HAP-1 (cell line): ENCODE data around the gene PLCB1.

Source experiments
- DNase-seq, 2 experiments: peaks; one replicate each; pipeline ENCODE4 v3.0.0-alpha.2; 2016 to 2020; ENCODE audit warnings: low spot score in 2 of 2
- H3K27me3 ChIP-seq: fragments of 250-450 bp; sonication (Bioruptor Pico); 2 replicates; pipeline ENCODE4 v1.5.1; 2020; ENCODE audit warnings: low read depth, mild to moderate bottlenecking, moderate library complexity
- H3K36me3 ChIP-seq: fragments of 250-450 bp; sonication (Bioruptor Pico); replicated peaks from 2 replicates; pipeline ENCODE4 v1.5.1; 2020; ENCODE audit warnings: mild to moderate bottlenecking
- H3K4me1 ChIP-seq: fragments of 250-450 bp; sonication (Bioruptor Pico); 2 replicates; pipeline ENCODE4 v1.5.1; 2020; ENCODE audit warnings: mild to moderate bottlenecking
- H3K4me3 ChIP-seq: fragments of 250-450 bp; sonication (Bioruptor Pico); 2 replicates; pipeline ENCODE4 v1.5.1; 2020; ENCODE audit warnings: mild to moderate bottlenecking, moderate library complexity
- H3K9me3 ChIP-seq: fragments of 250-450 bp; sonication (Bioruptor Pico); 2 replicates; pipeline ENCODE4 v1.5.1; 2020; ENCODE audit warnings: mild to moderate bottlenecking, moderate library complexity
- in situ Hi-C: fragments of 300-500 bp; cut with MboI; formaldehyde crosslinking; loops from 3 replicates; pipeline ENCODE4 v1.14.3; 2020; ENCODE audit warnings: low sequenced_read_pairs, inconsistent platforms, mixed read lengths

PLCB1 gene

GRCh38 chr20:8304124-8304816 lies 172.2 kb downstream of the PLCB1 start:
- no peaks in the 10 kb centered on the region for H3K36me3 ChIP-seq
- no peak overlapping the region for H3K4me3 ChIP-seq
- peak; percentile 78 to 90 for DNase-seq
- H3K9me3 ChIP-seq: no peaks in the 10 kb centered on the region
- in situ Hi-C loops: no loop called here
- peaks cover 35% of the 10 kb centered on the region for H3K4me1 ChIP-seq
- no peaks in the 10 kb centered on the region for H3K27me3 ChIP-seq

- Histone ChIP-seq H3K4me3 (no peak overlapping the region), H3K9me3 (no peaks in the 10 kb centered on the region), H3K27me3 (no peaks in the 10 kb centered on the region), H3K4me1 (peaks cover 41% of the 10 kb centered on the region), H3K36me3 (no peaks in the 10 kb centered on the region)
- in situ Hi-C loops: no loop called here
- peak; percentile 32 to 78 for DNase-seq
These were observed 173.4 kb downstream of the PLCB1 start for GRCh38 chr20:8305449-8305978.

DNA sequence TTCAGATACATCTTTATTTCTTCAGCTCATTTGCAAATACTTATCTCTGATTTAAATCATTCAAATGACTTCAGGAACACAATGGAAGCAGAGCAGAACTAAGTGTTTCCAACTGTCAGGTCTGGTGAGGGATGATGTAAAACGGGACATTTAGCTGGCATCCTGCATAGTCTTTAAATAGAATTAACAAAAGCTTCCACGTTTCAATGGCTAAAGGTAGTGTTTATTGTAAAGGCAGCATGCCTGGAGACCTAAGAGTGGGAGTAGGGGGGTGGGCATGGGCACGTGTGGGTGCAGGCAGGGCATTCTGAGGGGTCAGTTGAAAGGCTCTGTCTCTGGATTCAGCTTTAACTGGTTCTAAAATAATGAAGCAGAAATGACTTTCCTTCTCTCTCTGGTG lies 174.9 kb downstream of the PLCB1 start:
- Histone ChIP-seq H3K4me3 (no peak overlapping the region), H3K9me3 (no peaks in the 10 kb centered on the region), H3K27me3 (no peaks in the 10 kb centered on the region), H3K36me3 (no peaks in the 10 kb centered on the region), H3K4me1 (peaks cover 44% of the 10 kb centered on the region)
- no peak for DNase-seq
- in situ Hi-C loops: no loop called here

DNA sequence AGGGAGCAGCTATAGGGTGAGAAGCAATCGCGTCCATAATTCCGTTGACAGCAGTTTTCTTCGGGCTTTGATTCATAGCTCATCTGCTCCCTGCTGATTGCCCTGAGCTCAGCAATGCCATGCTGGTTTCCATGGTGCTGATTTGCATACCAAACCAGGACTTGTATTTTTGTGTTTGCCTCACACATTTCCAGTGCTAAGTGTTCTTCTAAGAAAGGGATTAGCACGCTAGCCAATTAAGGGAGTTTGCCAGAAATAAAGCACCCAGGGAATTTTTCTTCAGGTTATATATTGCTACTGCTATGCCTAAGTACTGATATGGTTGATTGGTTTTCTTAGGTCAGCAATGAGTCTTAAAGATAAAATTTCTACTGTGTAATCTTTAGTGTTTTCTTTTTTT lies 177.6 kb downstream of the PLCB1 start:
- Histone ChIP-seq H3K4me3 (no peak overlapping the region), H3K9me3 (no peaks in the 10 kb centered on the region), H3K27me3 (no peaks in the 10 kb centered on the region), H3K36me3 (no peaks in the 10 kb centered on the region), H3K4me1 (peaks cover 29% of the 10 kb centered on the region)
- DNase-seq: peak; percentile 82 to 91
- in situ Hi-C loops: no loop called here

- Histone ChIP-seq H3K9me3 (no peaks in the 10 kb centered on the region), H3K4me1 (peaks cover 22% of the 10 kb centered on the region), H3K4me3 (no peak overlapping the region), H3K27me3 (no peaks in the 10 kb centered on the region), H3K36me3 (no peaks in the 10 kb centered on the region)
- no peak for DNase-seq
- in situ Hi-C loops: no loop called here
These were observed 178.6 kb downstream of the PLCB1 start for GRCh38 chr20:8310618-8311017.

DNA sequence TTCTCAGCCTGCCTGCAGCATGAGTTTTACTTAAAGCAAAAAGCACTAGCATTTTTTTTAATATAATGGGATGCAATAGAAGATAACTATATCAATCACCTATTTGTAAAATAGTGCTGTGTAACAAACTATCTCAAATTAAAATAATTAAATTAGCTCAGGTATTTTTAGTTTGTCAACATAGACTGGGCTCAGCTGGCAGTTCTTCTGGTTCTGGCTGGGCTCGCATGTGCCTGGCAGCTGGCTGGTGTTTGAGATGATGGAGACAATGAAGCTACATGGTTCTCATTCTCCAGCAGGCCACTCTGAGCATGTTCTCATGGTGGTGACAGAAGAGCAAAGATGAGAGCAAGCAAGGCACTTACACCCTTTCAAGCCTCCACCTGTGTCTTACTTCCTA lies 181.0 kb downstream of the PLCB1 start:
- in situ Hi-C loops: no loop called here
- Histone ChIP-seq H3K4me3 (no peak overlapping the region), H3K4me1 (peaks cover 23% of the 10 kb centered on the region), H3K27me3 (no peaks in the 10 kb centered on the region), H3K36me3 (no peaks in the 10 kb centered on the region), H3K9me3 (no peaks in the 10 kb centered on the region)
- DNase-seq: no peak

DNA sequence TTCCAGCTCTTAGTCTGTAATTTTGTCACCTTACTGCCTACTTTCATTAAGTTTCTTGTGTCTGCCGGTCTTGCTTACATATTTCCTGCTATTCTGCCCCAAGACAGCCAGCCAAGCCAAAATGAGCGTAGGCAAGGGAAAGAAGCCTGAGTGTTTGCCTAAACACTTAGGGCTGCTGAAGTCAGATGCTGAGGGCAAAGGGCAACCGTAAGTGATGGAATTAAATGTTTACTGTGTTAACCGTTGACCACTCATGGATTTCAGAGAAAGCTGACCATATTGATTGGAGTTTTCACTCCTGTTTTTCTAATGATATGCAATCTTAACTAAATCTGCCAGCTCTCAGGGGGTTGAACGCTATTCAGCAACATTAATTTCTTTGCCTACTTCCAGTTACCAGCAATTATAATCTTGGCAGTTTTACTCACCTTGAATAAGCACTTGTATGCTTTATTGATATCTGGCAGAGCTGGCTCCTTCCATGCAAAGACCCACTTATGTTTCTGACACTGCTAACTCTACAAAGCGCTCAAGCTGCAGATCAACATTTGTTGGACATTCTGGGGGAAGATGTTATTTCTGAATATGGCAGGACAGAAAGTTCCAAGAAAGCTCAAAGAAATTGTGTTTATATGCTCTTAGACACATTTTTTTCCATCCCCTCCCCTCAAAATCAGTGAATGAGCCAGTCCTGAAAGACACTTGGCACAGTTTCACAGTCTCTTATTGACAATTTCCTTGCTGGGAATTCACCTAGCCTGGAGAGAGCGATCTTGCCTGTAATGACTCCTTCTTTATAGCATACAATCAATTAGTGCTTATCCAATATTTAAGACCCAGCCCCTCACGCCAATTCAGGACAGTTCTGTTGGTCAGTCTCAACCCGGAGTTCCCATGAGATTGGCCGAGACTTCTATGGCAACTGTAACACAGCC lies 183.8 kb downstream of the PLCB1 start:
- DNase-seq: no peak
- peaks cover 8% of the 10 kb centered on the region for H3K4me1 ChIP-seq
- H3K36me3 ChIP-seq: no peaks in the 10 kb centered on the region
- no peaks in the 10 kb centered on the region for H3K27me3 ChIP-seq
- H3K9me3 ChIP-seq: no peaks in the 10 kb centered on the region
- in situ Hi-C loops: no loop called here
- no peak overlapping the region for H3K4me3 ChIP-seq

DNA sequence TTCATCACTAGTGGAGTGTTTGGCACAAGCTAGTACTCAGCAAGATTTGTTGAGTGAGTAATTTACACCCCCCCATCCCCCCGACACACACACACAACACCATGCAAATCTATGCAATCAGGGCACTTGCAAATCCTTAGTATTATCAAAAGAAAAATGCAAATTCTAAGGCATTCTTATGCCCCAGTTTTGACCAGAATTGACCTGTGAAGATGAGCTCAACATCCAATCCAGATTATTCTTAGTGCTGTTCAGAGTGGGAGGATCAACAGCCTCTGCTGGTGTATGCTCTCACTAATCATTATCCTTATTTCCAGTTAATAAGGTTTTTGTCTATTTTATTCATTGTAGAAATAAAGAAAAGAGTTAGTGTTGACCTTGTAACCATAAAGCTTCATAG lies 185.4 kb downstream of the PLCB1 start:
- Histone ChIP-seq H3K4me1 (peaks cover 8% of the 10 kb centered on the region), H3K36me3 (no peaks in the 10 kb centered on the region), H3K27me3 (no peaks in the 10 kb centered on the region), H3K9me3 (no peaks in the 10 kb centered on the region), H3K4me3 (no peak overlapping the region)
- no peak for DNase-seq
- in situ Hi-C loops: no loop called here

DNA sequence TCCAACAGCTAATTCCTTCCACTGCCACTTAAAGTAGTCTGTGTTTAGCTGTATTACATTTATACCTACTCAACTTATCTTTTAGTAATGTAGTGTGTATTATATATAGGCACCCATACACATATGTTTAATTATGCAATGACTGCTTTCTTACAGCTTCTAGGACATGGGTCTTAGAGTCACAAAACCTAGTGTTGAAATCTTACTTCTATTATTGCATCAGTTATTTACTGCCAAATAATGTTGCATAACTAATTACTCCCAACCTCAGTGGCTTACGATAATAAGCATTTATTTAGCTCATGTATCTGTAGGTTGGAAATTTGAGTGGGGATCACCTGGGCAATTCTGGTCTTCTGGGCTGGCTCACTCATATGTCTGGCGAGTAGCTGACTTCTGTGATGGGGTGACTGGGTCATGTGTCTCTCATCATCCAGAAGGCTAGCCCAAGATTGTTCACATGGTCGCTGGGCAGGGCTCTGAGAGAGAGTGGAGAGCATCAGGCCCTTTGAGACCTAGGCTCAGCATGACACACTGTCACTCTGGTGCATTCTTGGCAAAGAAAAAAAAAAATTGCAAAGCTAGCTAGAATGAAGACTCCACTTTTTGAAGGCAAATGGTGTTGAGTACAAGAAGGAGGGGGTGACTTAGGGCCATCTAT lies 187.0 kb downstream of the PLCB1 start:
- H3K4me3 ChIP-seq: no peak overlapping the region
- no peaks in the 10 kb centered on the region for H3K27me3 ChIP-seq
- no peaks in the 10 kb centered on the region for H3K9me3 ChIP-seq
- DNase-seq: no peak
- peaks cover 8% of the 10 kb centered on the region for H3K4me1 ChIP-seq
- in situ Hi-C loops: no loop called here
- H3K36me3 ChIP-seq: no peaks in the 10 kb centered on the region

GRCh38 chr20:8320306-8320705 lies 188.2 kb downstream of the PLCB1 start:
- no peak for DNase-seq
- in situ Hi-C loops: no loop called here
- Histone ChIP-seq H3K4me1 (peaks cover 8% of the 10 kb centered on the region), H3K36me3 (no peaks in the 10 kb centered on the region), H3K27me3 (no peaks in the 10 kb centered on the region), H3K4me3 (no peak overlapping the region), H3K9me3 (no peaks in the 10 kb centered on the region)

GRCh38 chr20:8321001-8321400 lies 188.9 kb downstream of the PLCB1 start:
- no peak overlapping the region for H3K4me3 ChIP-seq
- in situ Hi-C loops: no loop called here

DNA sequence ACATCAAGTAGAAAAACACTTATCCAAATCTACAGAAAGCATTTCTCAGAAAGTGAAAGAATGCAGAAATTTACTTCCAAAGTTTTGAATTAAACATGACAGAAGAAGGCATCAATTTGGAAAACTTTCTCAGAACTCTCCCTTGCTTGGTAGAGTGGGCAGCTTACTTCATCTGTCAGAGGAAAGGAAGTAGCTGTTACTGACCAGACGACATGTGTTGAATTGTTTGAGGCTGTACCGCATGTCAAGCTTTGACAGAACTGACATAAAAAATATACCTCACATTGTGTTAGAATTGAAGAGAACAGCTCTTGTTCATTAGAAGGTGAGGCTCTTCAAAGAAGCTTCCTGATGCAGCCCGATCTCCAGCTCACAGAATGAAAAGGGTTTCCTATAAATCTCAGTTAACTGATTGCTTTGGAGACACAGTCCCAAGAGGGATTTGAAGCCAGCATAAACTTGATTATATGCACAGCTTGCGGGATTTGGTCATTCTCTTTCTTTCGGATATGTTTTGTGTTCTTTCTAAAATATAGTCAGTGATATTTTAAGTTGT lies 190.7 kb downstream of the PLCB1 start:
- Histone ChIP-seq H3K36me3 (no peaks in the 10 kb centered on the region), H3K4me3 (no peak overlapping the region), H3K27me3 (no peaks in the 10 kb centered on the region), H3K9me3 (no peaks in the 10 kb centered on the region), H3K4me1 (no peaks in the 10 kb centered on the region)
- DNase-seq: no peak
- in situ Hi-C loops: no loop called here

More at GRCh38 chr20:8321001-8321400, 188.9 kb downstream of the PLCB1 start:
- DNase-seq: no peak
- no peaks in the 10 kb centered on the region for H3K27me3 ChIP-seq
- H3K9me3 ChIP-seq: no peaks in the 10 kb centered on the region
- H3K36me3 ChIP-seq: no peaks in the 10 kb centered on the region
- H3K4me1 ChIP-seq: peaks cover 8% of the 10 kb centered on the region

GRCh38 chr20:8326191-8326590 lies 194.1 kb downstream of the PLCB1 start:
- no peak overlapping the region for H3K4me3 ChIP-seq
- in situ Hi-C loops: no loop called here

More at GRCh38 chr20:8326191-8326590, 194.1 kb downstream of the PLCB1 start:
- H3K27me3 ChIP-seq: no peaks in the 10 kb centered on the region
- H3K36me3 ChIP-seq: no peaks in the 10 kb centered on the region
- no peak for DNase-seq
- peaks cover 3% of the 10 kb centered on the region; the same call in 1 of the 2 replicates for H3K4me1 ChIP-seq
- no peaks in the 10 kb centered on the region for H3K9me3 ChIP-seq
